Stimulated activated CD8-positive, alpha-beta memory T cell treated with anti-CD3 and anti-CD28 coated beads, Interleukin-2, amount 100 ng/mL, for 1 hour (primary cell): ENCODE measurements around the gene MKX.

Source experiments
- DNase-seq, 2 donors: peaks; one replicate each; pipeline ENCODE4 v3.0.0-alpha.2; 2020; ENCODE audit warnings: low read depth in 2 of 2

MKX gene

GRCh38 chr10:27745732-27746396, at the start of gene MKX:
Gene MKX (minus strand): TSS chr10:27745819. CDS start chr10:27743415, 2,404 bp downstream.
- DNase-seq, result no peak

- no peak for DNase-seq
Observed at GRCh38 chr10:27794157-27794556, 48.5 kb upstream of the MKX start.

- no peak for DNase-seq
Observed at GRCh38 chr10:27792216-27792615, 46.6 kb upstream of the MKX start.

GRCh38 chr10:27784272-27784671, 38.7 kb upstream of the MKX start:
- no peak for DNase-seq

- no peak for DNase-seq
Observed at GRCh38 chr10:27783660-27784059, 38.0 kb upstream of the MKX start.

GRCh38 chr10:27779462-27780015, 33.9 kb upstream of the MKX start:
- no peak for DNase-seq

GRCh38 chr10:27774831-27775230, 29.2 kb upstream of the MKX start:
- no peak for DNase-seq

- DNase-seq, result no peak
Observed at GRCh38 chr10:27771231-27771630, 25.6 kb upstream of the MKX start.

GRCh38 chr10:27770181-27770580, 24.6 kb upstream of the MKX start:
- DNase-seq, result no peak

- no peak for DNase-seq
Observed at GRCh38 chr10:27760867-27761266, 15.2 kb upstream of the MKX start.

GRCh38 chr10:27759483-27760272, 14.1 kb upstream of the MKX start:
- no peak for DNase-seq

- no peak for DNase-seq
Observed at GRCh38 chr10:27752673-27753237, 7.1 kb upstream of the MKX start.

- no peak for DNase-seq
Observed at GRCh38 chr10:27748601-27749000, 3.0 kb upstream of the MKX start.

- DNase-seq, result no peak
Observed at GRCh38 chr10:27747096-27747451, 1.5 kb upstream of the MKX start.

- DNase-seq, result no peak
Observed at GRCh38 chr10:27746397-27747095, 927 bp upstream of the MKX start.

GRCh38 chr10:27744802-27745731, 552 bp downstream of the MKX start:
- no peak for DNase-seq

- DNase-seq, result no peak
Observed at GRCh38 chr10:27743877-27744801, 1.5 kb downstream of the MKX start.

- no peak for DNase-seq
Observed at GRCh38 chr10:27743012-27743876, 2.4 kb downstream of the MKX start.
